Dedifferentiated amniotic fluid mesenchymal stem cell (primary cell): ENCODE data around the gene DNAH8.
A peak's percentile ranks its signal among the peaks of the same experiment; 100 is the strongest.
"Not testable (repeated sequence)": the region's sequence is repeated elsewhere in the genome, so short reads cannot be mapped to it uniquely, and the experiment has no call there.

Experiments used
- DNase-seq: peaks from one replicate; pipeline ENCODE4 v3.0.0-alpha.2; 2016; ENCODE audit errors: extremely low spot score

The DNAH8 gene

DNA sequence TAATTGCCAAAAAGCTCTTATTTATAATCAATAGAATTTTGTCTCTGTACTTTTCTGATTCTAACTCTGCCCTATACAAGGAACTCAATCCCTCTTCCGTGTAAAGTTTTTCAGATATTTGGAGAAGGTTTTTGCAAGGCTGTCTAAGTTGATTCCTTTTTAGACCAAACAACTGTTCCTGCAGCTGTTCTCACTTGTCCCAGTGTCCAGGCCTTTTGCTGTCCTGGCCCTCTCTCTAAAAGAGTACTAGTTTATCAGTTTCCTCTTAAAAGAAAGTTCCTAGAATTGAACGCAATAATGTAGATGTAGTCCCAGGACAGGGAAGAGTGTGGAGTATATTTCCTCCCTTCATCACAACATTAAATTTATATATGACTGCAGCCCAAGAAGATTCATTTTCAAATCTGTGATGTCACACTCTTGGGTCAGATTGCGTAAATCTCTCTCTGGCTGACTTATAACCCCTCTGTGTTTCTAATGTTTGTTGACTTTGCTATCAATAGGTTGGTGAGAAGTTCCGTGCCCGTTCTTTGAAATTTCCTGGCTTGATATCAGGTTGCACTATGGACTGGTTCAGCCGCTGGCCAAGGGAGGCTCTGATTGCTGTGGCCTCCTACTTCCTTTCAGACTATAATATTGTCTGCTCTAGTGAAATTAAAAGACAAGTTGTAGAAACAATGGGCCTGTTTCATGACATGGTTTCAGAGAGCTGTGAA, 194.1 kb downstream of the DNAH8 start:
- DNase-seq = no peak

DNA sequence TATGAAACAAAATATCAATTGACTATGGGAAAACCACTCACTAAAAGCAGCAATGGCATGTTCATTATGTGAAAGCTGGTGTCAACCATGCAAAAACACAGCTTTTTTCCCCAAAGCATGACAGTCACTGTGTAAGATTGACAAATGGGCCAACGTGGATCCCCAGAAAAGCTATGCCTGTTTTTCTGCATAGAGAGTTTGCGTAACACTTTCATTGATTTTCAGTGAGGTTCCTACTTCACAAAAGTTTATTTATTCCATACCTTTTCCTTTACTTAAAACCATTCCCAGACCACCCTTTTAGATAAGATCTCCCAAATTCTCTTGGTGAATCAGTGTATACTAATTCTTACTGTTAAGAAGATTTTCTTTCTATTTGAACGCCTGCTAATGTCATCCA, 195.1 kb downstream of the DNAH8 start:
- DNase-seq = no peak

DNA sequence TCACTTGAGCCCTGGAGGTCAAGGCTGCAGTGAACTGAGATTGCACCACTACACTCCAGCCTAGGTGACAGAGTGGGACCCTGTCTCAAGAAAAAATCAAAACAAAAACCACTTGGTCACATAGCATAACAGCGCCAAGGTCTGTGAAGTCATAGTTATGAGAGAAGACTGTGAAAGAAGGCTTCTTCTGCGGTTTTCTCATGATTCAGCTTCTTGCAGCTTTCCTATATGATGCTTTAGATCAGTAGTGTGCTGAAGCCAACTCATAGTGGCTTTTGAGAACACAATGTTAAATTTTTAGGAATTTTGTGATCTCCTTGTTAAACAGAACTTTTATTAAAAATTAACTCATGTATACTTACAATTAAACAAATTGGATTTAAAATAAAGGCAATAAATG, 197.3 kb downstream of the DNAH8 start:
- no peak for DNase-seq

DNA sequence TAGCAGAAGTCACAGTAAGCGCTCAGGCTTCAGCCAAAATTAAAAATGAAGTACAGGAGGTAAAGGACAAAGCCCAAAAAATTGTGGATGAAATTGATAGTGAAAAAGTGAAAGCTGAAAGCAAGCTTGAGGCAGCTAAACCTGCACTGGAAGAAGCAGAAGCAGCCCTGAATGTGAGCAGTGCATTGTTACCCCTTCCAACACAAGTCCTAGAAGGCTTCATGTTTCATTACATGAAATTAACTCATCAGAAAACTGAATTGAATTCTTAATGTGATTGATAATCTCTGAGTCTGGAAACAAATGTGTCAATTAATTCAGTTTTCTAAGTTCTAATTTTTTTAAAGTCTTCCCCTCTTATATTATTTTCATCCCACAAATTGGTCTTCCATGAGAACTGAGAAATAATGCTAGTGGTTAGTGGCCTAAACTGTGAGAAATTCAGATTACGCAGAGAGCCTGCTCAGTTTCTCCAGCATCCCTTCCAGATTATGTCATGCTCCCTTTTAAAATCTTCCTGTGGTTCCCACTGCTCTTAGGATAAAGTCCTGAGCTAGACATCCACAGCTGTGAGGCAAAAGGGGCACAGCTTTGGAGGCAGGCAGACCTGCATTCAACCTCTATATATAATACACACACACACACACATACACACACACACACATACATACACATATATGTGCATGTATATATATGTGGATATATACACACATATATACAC, 200.3 kb downstream of the DNAH8 start:
- DNase-seq = no peak

DNA sequence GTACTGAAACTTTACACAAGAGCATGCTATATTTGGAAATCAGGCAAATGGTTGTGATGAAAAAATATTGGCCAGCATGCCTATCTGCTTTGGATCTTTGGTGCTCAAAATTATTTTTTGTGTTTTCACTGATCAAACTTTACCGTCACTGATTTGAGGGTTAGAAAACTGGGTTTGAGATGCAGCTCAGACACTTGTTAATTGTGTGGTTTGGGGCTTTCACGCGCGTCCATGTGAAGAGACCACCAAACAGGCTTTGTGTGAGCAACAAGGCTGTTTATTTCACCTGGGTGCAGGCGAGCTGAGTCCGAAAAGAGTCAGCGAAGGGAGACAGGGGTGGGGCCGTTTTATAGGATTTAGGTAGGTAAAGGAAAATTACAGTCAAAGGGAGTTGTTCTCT, 206.4 kb downstream of the DNAH8 start:
- DNase-seq = not testable (repeated sequence)

DNA sequence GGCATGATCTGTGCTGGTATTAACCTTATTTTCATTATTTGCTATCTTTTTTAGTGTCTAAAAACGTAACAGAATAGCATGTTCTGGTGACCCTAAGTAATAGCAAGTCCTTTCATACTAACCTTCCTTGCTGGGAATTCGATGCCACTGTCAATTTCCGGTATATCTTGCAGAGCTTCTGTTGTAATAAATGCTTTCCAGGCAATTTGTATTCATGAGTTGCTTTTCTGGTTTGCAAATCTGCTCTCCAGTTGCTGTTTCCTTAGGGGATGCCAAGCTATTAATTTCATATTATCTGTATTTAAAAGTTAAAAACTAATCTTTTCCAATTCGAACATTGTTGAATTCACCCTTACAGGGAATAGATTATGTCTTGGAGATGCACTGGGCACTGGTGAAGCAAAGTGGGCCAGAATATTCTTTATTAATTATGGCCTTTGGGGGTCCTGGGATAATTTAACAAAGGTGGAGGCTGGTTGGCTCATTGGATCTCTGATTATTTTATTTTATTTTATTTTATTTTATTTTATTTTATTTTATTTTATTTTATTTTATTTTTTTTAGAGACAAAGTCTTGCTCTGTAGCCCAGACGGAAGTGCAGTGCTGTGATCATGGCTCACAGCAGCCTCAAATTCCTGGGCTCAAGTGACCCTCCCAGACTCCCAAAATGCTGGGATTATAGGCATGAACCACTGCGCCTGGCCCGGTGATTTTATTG, 209.8 kb downstream of the DNAH8 start:
- no peak for DNase-seq

DNA sequence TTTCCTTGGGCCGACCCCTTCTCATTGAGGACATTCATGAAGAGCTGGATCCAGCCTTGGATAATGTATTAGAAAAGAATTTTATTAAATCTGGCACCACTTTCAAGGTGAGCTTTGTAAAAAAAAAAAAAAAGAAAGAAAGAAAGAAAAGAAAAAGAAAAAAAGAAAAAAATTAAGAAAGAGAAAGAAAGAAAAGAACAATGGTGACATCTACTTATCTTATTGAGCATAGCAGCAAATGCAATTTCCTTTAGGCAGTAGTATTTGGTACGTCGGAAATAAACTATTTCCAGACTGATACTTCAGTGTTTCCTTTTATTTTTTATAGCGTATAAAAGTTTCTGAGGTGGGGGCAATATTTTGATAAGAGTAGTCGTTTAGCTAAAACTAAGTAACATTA, 214.4 kb downstream of the DNAH8 start:
- DNase-seq = no peak

DNA sequence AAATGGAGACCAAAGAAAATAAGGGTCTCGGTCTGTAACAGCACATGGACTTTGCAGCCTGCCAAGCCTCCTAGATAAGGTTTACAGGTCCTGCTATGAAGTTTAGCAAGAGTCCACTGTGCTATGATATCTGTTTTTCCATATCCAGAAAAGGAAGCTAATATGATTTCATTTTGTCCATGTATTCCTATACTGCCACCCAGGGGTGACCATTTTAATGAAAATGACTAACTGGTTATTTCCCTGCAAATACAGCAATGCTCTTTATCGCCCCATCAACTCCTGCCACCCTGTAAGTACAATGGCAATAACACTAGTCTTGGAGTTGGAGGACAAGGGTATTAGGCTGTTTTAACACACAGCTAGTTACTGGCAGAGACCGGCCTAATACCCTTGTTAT, 218.3 kb downstream of the DNAH8 start:
- no peak for DNase-seq

DNA sequence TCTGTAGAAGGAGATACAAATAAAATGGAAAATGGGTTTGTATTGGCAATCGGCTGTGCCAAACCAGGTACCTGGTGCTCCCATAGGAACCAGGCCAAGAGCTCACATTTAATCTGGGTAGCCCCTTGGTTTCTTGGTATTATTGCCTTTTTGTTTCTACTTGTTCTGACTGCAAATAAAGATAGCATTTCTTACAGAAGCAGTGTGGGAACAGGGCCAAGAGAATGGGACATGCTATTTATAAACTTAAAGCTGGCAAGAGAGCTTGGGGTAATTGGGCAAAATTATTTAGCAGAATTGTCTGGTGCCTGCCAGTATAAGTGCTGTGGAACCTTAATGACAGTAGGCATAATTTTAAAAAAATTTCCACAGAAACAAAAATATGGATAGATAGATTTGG, 219.9 kb downstream of the DNAH8 start:
- no peak for DNase-seq

DNA sequence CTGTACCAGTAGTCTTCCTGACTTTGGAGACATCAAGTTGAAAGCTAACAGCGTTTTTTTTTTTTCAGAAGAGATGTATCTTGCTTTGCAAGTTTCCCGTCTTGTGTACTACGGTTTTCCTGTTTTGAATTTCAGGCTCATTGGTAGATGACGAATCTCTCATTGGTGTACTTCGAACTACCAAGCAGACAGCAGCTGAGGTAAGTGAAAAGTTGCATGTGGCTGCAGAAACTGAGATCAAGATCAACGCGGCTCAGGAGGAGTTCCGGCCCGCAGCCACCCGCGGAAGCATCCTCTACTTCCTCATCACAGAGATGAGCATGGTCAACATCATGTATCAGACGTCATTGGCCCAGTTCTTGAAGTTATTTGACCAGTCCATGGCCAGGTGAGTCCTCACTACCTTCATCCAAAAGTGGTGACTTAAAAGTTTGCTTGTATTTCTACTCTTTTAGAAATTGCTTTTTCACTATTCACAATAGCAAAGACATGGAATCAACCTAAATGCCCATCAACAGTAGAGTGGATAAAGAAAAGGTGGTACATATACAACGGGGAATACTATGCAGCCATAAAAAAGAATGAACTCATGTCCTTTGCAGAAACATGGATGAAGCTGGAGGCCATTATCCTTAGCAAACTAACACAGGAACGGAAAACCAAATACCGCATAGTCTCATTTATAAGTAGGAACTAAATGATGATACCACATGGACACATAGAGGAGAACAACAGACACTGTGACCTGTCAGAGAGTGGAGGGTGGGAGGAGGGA, 222.9 kb downstream of the DNAH8 start:
- DNase-seq = no peak

DNA sequence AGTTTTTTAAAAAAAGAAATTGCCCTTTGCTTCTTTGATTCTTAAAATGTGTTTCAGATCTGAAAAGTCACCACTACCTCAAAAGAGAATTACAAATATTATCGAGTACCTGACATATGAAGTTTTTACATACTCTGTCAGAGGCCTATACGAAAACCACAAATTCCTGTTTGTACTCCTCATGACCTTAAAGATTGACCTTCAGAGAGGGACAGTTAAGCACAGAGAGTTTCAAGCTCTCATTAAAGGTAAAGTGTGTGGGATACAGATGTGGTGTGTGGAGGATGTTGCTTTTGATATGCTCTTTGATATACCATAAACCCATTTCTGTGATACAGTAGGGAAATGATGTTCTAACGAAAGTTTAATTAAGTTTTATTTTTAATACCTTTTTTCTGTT, 223.6 kb downstream of the DNAH8 start:
- DNase-seq = no peak

DNA sequence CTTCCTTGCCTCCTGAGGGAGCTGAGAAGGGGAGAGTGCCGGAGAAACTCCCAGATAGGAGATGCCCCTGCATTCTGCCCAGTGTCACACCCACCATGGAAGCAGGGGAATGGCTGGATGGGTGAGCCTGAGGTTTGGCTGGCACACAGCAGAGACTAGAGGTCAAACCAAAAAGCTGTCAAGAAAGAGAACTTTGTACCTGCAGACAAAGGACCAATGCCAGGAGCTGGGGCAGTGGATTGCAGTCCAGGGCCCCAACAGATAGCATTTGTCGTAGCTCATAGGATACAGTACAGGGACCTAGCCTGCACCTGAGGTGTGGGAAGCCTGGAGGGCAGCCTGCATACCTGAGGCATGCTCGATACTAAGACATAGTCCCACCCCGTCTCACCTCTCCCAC, 227.3 kb downstream of the DNAH8 start:
- DNase-seq = no peak

DNA sequence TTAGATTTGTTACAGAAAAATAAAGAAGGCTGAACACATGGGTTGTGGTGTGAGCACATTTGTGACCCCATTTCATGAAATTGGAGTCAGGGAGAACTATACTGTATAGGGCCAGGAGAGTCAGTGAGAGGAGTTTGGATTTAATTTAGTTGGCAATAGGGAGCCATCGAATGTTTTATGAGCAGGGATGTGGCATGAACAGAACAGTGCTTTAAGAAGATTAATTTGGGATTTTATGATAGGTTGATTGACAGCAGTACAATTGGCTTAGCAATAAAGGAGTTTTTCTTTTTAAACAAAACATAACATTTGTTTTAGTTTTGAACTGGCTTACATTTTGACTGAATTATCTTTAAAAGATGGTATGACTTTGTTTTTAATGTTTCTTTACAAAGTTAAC, 227.9 kb downstream of the DNAH8 start:
- no peak for DNase-seq

DNA sequence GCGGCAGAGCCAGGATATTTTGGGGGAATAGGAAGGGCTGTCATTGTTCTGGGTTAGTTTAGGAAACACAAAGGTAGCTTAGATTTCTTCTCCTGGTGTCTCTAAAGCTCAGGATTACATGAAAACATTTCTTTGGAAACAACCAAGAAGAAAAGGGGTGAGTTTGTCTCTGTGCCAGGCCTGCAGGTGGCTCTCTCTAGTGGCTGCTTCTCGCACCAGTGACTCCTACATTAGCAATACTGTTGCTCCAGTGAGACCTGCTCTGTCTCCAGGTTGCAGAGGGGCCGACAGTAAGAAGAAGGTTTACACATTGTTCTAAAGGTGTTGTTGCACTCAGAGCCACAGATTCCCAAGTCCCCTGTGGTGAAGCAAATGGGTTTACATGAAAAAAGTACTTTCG, 228.9 kb downstream of the DNAH8 start:
- no peak for DNase-seq

DNA sequence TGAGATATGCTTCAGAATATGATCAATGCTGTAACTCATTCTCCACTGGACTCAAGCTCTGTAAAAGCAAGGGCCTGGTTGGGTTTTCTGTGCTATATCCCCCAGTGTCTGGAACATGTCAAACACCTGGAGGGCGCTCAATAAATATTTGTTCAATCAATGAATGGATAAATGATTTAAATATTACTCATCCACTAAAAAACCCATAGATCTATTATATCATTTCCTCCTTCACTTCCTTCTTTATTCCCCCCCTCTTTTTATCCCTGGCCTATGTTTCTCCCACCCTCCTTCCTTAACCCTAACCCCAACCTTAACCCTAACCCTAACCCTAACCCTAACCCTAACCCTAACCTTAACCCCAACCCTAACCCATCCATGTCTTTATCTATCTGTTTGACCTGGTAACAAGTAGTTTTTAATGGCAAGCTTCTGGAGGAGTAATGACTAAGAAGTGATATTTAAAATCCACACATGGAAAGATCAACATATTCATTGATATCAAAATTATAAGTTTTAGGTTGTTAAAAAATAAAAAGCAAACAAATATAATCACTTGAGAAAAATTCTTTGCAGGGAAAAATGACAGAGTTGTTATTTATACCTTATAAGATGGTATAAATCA, 229.7 kb downstream of the DNAH8 start:
- no peak for DNase-seq

DNA sequence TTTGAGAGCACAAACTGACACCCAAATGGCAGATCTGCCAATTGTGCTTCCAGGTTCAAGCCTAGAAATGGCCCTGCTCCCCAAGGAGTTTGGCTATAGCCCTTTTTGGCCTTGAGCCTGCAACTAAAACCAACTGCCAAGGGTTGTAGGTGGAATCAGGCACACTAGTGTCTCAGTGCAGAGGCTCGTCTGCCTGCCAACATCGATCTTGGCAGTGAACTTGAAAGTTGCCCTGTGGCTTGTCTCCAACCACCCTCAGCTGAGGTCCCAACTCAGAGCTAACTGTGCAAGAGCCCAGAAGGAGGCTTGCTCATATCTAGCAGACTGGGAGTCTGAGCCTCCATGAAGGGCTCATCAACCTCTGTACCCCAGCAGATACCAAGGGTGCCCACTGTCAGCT, 240.8 kb downstream of the DNAH8 start:
- no peak for DNase-seq

DNA sequence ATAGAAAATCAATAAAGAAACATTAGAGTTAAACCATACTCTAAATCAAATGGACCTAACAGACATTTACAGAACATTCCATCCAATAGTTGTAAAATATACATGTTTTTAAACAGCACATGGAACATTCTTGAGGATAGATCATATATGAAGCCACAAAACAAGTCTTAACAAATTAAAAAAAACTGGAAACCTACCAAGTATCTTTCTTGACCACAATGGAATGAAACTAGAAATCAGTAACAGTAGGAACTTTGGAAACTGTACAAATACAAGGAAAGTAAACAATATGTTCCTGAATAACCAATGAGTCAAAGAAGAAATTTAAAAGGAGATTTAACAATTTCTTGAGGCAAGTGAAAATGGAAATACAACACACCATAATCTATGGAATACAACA, 242.3 kb downstream of the DNAH8 start:
- DNase-seq = no peak

DNA sequence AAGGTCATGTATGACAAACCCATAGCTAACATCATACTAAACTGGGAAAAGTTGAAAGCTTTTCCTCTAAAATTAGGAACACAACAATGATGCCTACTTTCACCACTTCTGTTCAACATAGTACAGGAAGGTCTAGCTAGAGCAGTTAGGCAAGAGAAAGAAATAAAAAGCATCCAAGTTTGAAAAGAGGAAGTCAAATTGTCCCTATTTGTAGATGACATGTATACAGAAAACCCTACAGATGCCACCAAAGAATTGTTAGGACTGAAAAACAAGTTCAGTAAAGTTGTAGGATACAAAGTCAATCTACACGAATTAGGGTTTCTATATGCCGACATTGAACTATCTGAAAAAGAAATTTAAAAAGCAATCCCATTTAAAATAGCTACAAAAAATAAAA, 244.0 kb downstream of the DNAH8 start:
- no peak for DNase-seq

DNA sequence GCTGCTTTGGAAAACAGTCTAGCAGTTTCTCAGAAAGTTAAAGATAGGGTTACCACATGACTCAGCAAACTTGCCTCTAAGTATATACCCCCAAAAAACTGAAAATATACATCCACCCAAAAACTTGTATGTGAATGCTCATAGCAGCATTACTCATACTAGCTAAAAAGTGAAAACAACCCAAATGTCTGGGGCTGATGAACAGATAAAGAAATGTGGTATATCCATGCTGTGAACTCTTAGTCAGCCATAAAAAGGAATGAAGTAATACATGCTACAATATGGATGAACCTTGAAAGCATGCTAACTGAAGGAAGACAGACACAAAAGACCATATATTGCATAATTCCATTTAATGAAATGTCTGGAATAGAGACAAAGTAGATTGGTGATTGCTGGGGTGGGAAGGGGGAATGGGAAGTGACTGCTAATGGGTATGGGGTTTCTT, 253.6 kb downstream of the DNAH8 start:
- no peak for DNase-seq

DNA sequence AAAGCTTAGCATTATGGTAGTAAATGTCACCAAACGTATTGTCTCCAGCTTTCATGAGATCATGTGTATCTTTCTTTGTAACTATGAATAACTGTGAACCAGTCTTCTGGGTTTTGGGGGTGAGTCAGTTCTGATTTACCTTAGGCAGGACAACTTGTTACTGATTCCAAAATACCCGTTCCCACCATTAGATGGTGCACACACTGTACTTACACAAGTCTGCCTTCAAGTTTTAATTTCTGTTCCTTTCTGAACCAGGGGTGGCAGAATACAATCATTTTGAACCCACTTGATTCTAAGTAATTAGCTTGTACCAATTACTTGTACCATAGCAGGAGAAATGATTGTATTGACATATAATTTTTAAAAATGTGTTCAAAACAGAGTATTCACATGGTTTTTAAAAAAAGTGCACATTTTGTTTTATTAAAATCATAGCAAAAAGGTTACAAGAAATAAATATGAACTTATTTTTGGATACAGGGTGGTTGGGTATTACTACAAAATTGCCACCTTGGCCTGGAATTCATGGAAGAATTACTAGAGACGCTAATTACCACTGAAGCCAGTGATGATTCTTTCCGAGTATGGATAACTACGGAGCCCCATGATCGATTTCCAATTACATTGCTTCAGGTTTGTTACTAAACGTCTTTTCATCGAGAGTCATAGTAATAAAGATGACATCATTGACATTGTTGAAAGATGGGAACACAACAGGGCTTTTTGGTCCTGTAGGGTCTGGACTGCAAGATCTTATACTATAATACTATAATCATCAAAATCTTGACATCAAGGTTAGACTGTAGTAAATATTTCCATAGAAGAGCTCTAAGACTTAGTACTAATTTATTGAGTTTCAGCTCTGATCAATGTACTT, 258.3 kb downstream of the DNAH8 start:
- peak; percentile 65 for DNase-seq
